Activated naive CD8-positive, alpha-beta T cell treated with anti-CD3 and anti-CD28 coated beads for 36 hours (primary cell): ENCODE data around the gene PRTFDC1. TPM values are rescaled to one million over a fixed set of nuclear protein-coding genes. Genes with fewer than 3 reads are reported as not detected.

Experiments used
- DNase-seq: peaks from one replicate; pipeline ENCODE4 v3.0.0; 2021
- H3K27ac Mint-ChIP-seq: one replicate; pipeline ENCODE4 v1.8.0; 2022; ENCODE audit warnings: mild to moderate bottlenecking, moderate library complexity, mixed read lengths
- H3K27me3 Mint-ChIP-seq: one replicate; pipeline ENCODE4 v1.8.0; 2022; ENCODE audit warnings: mild to moderate bottlenecking, mixed read lengths
- H3K36me3 Mint-ChIP-seq: one replicate; pipeline ENCODE4 v1.8.0; 2021; ENCODE audit warnings: mild to moderate bottlenecking, mixed read lengths
- H3K4me1 Mint-ChIP-seq: one replicate; pipeline ENCODE4 v1.8.0; 2021; ENCODE audit warnings: mixed read lengths
- H3K4me3 Mint-ChIP-seq: one replicate; pipeline ENCODE4 v1.8.0; 2022; ENCODE audit warnings: mild to moderate bottlenecking, moderate library complexity, mixed read lengths
- H3K9me3 Mint-ChIP-seq: one replicate; pipeline ENCODE4 v1.8.0; 2022; ENCODE audit warnings: mixed read lengths
- total RNA-seq, 2 experiments: library from RNA; stranded (reverse); gene quantifications; one replicate each; pipeline ENCODE4 v1.2.3, GENCODE V29; 2021

Gene PRTFDC1
- total RNA-seq, 2 experiments from 2014 or later = 2.8 to 3.6 TPM

DNA sequence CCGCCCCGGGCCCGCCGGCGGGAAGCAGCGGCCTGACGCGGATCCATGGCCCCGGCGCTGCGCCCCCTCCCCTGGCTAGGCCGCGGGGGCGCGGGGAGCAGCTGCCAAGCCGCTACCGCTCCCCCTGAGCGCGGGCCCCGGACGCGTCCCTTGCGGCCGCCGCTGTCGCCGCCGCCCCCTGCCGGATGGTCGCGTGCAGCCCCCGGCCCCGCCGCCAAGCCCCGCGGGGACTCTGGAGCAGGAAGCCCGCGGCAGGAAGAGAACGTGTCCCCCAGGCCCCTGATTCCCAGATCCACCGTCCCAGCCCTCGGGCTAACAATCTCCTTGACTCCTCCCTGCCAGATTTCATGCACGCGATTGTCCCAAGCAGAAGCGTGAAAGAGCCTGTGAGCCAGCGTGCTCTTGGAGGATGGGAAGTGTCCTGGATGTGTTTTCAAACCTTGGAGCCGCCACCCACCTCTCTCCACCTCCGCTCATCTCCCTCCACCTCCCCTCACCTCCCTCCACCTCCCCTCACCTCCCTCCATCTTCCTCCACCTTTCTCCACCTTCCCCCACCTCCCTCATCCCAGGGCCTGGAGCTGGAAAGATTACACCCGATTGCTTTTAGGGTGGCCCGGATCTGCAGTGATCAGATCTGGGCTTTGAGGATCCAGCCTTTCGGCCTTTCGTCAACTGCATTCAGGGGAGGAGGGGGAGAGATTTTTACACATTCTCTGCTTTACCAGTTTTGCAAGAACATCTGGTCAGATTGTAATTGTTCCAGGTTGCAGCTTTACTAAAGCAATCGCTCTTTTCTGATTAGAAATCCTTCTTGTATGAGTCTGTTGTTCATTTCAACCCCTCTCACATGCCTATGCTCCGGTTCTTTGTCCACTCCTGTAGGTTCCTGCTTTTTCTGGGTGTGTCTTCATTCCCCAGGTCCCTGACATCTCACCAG lies 570 bp upstream of the PRTFDC1 start:
- Mint-ChIP-seq H3K9me3 (no peaks in the 10 kb centered on the region), H3K4me1 (peaks cover 21% of the 10 kb centered on the region), H3K27me3 (no peaks in the 10 kb centered on the region), H3K4me3 (peak overlapping the region; percentile 80), H3K36me3 (no peaks in the 10 kb centered on the region), H3K27ac (peak overlapping the region; percentile 86)
- DNase-seq = peak; percentile 65

DNA sequence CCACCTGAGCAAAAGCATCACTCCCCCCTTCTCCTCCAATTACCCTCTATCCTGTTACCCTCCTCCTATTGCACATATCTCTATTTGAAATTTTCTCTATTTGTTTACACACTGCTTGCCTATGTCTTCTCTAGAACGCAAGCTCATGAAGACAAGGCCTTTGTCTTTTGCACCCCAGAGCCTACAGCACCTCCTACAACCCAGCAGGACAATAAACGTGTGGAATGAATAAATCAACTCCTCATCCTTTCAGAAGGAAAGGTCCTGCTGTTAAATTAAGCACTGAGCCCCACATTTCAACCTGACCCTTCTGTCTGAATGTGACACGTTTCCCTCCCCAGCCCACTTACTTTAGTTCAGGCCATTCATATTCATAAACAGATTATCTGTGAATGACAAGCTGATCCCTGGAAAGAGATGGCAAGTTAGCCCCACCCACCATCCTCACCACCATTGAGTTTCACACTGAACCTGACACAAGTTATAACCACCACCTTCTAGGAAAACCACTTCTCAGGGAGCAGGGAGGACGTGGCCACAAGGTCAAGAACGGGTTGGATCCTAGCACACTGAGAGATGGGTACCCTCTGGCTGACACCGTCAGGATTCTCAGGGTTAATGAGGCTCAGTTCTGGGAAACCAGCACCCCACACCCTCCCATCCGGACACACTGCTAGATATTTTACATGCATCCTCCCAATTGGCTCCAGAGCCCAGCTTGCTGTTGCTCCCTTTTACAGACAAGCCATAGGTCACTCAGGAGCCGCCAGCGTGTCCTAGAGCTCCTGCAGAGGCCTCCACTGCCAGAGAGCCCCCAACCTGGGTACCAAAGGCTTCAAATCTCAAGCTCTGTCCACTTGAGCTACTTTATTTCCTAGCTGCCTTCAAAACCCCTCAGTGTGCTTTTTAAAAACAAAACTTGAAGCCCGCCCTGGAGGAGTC lies 934 bp downstream of the PRTFDC1 start:
- no peaks in the 10 kb centered on the region for H3K9me3 Mint-ChIP-seq

DNA sequence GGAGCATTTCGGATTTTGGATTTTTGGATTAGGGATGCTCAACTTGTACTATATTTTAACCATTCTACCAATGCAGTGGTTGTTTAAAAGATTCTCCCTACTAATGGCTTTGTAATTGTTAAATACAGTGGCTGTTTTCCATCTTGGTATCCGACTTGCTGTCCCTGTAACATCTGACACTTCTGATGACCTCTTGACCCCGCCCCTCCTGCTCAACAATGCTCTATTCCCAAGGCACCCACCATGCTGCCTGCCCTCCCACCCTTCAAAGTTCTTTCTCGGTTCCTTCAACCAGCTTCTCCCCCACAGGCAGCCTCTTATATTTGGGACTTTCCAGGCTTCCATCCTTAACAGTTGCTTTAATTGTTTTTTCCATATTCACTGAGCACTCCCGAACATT lies 2.0 kb downstream of the PRTFDC1 start:
- DNase-seq = no peak
- H3K36me3 Mint-ChIP-seq = no peaks in the 10 kb centered on the region
- H3K27me3 Mint-ChIP-seq = no peaks in the 10 kb centered on the region
- no peak overlapping the region for H3K4me3 Mint-ChIP-seq
- peaks cover 26% of the 10 kb centered on the region for H3K4me1 Mint-ChIP-seq
- no peak overlapping the region for H3K27ac Mint-ChIP-seq
- no peaks in the 10 kb centered on the region for H3K9me3 Mint-ChIP-seq

More for the DNA sequence above, 934 bp downstream of the PRTFDC1 start:
- H3K27ac Mint-ChIP-seq = peak overlapping the region; percentile 76
- H3K27me3 Mint-ChIP-seq = no peaks in the 10 kb centered on the region
- peak overlapping the region; percentile 76 for H3K4me3 Mint-ChIP-seq
- peaks cover 26% of the 10 kb centered on the region for H3K4me1 Mint-ChIP-seq
- no peaks in the 10 kb centered on the region for H3K36me3 Mint-ChIP-seq
- DNase-seq = peak; percentile 15

DNA sequence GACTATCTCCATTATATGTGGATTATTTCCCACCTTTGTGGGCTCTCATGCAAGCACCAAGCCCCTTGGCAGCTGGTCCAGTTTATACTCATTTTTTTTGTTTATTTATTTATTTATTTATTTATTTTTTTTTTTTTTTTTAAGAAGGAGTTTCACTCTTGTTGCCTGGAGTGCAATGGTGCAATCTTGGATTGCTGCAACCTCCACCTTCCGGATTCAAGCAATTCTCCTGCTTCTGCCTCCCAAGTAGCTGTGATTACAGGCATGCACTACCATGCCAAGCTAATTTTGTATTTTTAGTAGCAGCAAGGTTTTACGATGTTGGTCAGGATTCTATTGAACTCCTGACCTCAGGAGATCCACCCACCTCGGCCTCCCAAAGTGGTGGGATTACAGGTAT lies 2.8 kb downstream of the PRTFDC1 start:
- Mint-ChIP-seq H3K9me3 (no peaks in the 10 kb centered on the region), H3K4me3 (no peak overlapping the region), H3K27ac (no peak overlapping the region), H3K4me1 (peaks cover 26% of the 10 kb centered on the region), H3K36me3 (no peaks in the 10 kb centered on the region), H3K27me3 (no peaks in the 10 kb centered on the region)
- no peak for DNase-seq

DNA sequence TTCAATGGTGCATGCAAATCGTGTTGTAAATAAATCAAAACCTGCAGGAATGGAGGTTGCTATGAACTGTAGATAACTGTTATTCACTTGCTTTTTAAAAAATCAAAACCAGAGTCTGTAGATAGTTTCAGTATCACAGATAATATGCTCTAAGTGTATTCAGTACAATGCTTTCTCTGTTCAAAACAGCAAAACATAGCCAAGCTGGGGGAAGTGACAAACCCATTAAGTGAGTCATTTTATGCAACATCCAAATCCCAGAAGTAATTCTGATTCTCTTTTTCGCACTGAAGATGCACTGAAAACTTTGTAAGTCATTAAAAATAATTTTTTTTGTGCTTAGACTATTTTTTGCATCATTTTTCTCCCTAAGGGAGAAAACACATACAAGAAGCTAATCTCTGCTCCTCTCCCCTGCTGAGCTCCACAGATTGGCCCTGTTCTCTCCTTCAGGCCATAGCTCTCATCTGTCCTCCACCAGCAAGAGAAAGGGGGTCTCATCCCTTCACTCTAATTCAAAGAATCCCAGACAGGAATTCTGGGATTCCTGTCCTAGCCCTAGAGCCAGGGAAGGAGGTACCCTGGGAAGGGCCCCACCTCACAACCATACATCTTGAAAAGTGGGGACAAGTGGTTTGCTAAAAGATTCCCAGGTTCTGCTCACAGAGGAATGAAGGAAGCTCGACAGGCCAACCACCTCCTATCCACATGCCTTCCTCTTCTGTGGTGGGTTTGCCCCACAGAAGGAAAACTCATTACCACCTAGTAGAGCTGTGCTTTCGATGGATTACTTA lies 4.9 kb downstream of the PRTFDC1 start:
- no peak for DNase-seq
- H3K4me1 Mint-ChIP-seq = peaks cover 14% of the 10 kb centered on the region
- H3K36me3 Mint-ChIP-seq = no peaks in the 10 kb centered on the region
- no peak overlapping the region for H3K27ac Mint-ChIP-seq
- no peak overlapping the region for H3K4me3 Mint-ChIP-seq
- H3K9me3 Mint-ChIP-seq = no peaks in the 10 kb centered on the region
- no peaks in the 10 kb centered on the region for H3K27me3 Mint-ChIP-seq

DNA sequence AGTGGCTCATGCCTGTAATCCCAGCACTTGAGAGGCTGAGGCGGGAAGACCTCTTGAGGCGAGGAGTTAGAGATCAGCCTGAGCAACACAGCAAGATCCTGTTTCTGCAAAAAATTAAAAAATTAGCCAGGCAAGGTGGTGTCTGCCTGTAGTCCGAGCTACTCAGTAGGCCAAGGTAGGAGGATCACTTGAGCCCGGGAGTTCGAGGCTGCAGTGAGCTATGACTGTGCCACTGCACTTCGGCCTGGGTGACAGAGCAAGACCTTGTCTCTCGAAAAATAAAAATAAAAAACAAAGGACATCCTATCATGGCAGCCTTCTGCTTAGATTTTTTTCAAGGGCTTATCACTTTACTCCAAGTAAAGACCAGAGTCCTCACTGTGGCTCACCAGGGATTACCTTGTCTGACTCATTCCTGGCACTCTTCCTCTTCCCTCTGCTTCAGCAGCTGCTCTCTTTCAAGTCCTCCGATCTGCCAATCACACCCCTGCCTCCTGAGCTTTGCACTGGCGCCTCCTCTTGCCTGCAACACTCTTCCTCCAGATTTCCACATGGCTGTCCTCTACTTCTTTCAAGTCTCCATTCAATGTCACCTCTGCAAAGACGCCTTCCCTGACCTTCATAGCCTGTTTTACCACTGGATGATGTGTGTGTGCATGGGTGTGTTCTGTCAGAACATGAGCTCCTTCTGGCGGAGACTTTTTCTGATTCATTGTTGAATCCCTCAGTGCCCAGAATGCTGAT lies 7.7 kb downstream of the PRTFDC1 start:
- Mint-ChIP-seq H3K4me1 (peaks cover 6% of the 10 kb centered on the region), H3K9me3 (no peaks in the 10 kb centered on the region), H3K4me3 (no peak overlapping the region), H3K27ac (no peak overlapping the region), H3K36me3 (no peaks in the 10 kb centered on the region), H3K27me3 (no peaks in the 10 kb centered on the region)
- DNase-seq = no peak

DNA sequence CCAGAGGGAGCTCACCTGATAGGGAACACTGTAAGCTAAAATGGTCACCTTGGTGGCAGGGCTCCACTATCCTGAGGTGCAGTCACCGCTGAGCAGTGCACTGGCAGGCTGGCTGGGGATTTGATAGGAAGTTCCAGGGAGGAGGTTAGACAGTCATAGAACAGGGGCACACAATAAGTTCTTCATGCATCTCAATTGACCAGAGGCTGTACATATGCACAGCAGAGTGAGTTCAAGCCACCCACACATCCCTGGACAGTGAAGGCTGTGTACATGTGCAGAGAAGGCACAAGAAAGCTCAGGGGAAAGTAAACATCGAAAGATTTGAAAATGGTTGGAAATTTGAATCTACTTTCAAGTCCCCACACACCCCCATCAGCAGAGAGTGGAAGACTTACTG lies 13.9 kb downstream of the PRTFDC1 start:
- no peaks in the 10 kb centered on the region for H3K27me3 Mint-ChIP-seq
- H3K36me3 Mint-ChIP-seq = peaks cover 4% of the 10 kb centered on the region
- no peak for DNase-seq
- H3K4me1 Mint-ChIP-seq = no peaks in the 10 kb centered on the region
- peaks cover 2% of the 10 kb centered on the region for H3K9me3 Mint-ChIP-seq
- H3K27ac Mint-ChIP-seq = no peak overlapping the region
- H3K4me3 Mint-ChIP-seq = no peak overlapping the region

DNA sequence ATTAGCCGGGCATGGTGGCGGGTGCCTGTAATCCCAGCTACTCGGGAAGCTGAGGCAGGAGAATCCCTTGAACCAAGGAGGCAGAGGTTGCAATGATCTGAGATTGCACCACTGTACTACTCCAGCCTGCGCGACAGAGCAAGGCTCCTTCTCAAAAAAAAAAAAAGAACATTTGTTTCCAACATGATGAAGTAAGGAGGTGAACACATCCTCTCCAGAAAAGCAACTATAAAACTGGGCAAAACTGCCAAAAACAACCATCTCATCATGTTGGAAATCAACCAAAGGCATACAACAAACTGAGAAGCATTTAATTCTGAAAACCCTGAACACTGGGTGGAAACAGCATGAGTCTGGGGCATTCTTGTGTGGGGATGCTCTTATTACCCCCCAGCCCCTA lies 14.3 kb downstream of the PRTFDC1 start:
- peaks cover 4% of the 10 kb centered on the region for H3K36me3 Mint-ChIP-seq
- H3K9me3 Mint-ChIP-seq = peaks cover 2% of the 10 kb centered on the region
- H3K4me3 Mint-ChIP-seq = no peak overlapping the region
- no peak for DNase-seq
- no peak overlapping the region for H3K27ac Mint-ChIP-seq
- no peaks in the 10 kb centered on the region for H3K27me3 Mint-ChIP-seq
- no peaks in the 10 kb centered on the region for H3K4me1 Mint-ChIP-seq

DNA sequence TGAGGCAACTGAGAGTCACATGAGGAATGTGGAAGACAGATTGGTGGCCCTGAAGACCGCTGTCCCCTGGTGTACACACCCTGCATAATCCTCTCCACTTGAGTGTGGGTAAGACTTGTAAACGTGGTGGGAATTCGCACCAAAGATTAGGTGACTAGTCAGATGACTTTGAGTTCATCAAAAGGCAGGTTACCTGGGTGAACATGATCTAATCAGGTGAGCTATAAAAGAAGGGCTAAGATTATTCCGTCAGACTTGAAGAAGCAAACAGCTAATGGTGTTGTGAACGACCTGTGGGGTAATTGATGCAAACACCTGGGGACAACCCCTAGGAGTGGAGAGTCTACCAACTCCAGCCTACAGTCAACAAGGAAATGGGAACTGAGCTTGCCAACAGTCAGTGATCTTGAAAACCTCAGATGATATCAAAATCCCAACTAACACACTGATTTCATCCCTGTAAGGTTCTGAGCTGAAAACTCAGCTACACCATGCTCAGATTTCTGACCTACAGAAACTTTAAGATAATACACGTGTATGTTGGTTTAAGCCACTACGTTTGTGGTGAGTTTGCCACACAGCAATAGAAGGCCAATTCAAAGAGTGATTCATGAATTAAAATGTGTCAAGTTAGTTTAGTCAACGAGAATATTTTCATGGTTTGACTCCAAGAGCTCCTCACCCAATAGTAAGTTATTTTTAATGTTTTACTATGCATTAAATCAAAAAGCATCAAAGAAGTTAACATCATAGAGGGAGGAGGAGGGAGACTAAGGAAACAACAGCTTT lies 16.7 kb downstream of the PRTFDC1 start:
- H3K4me1 Mint-ChIP-seq = no peaks in the 10 kb centered on the region
- no peak for DNase-seq
- H3K27me3 Mint-ChIP-seq = no peaks in the 10 kb centered on the region
- no peak overlapping the region for H3K4me3 Mint-ChIP-seq
- H3K9me3 Mint-ChIP-seq = peaks cover 2% of the 10 kb centered on the region
- peaks cover 4% of the 10 kb centered on the region for H3K36me3 Mint-ChIP-seq
- H3K27ac Mint-ChIP-seq = no peak overlapping the region

DNA sequence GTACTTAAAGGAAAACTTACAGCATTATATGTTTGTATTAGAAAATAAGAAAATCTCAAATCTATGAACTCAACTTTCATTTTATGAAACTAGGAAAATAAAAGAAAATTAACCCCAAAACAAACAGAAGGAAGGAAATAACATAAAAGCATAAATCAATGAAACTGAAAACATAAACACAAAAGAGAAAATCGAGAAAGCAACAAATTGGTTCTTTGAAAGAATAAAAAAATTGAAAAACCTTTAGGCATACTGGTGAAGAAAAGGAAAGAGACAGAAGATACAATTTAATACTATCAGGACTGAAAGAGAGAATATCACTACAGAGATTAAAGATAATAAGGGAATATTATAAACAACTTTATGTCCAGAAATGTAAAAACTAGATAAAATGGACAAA lies 21.2 kb downstream of the PRTFDC1 start:
- no peak overlapping the region for H3K27ac Mint-ChIP-seq
- H3K4me3 Mint-ChIP-seq = no peak overlapping the region
- no peak for DNase-seq
- peaks cover 2% of the 10 kb centered on the region for H3K9me3 Mint-ChIP-seq
- H3K4me1 Mint-ChIP-seq = peaks cover 13% of the 10 kb centered on the region
- H3K36me3 Mint-ChIP-seq = peaks cover 2% of the 10 kb centered on the region
- H3K27me3 Mint-ChIP-seq = no peaks in the 10 kb centered on the region

DNA sequence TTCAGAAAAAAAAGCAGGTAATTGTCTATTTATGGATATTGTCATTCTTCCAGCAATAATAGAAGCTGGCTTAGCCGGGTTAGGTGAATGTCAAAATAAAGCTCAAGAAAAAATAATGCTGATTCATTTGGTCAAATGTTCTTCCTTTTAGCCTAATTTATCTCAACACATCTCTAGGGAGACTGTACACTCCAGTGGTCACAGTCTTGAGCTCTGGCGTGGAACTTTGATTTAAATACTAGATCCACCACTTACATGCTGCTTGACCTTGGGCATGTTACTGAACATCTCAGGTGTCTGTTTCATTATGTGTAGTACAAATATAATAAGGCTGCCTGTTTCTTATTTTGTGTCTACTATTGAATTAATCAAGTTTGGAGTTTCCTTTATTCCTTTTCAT lies 22.0 kb downstream of the PRTFDC1 start:
- Mint-ChIP-seq H3K27ac (no peak overlapping the region), H3K36me3 (peaks cover 2% of the 10 kb centered on the region)
- DNase-seq = no peak

DNA sequence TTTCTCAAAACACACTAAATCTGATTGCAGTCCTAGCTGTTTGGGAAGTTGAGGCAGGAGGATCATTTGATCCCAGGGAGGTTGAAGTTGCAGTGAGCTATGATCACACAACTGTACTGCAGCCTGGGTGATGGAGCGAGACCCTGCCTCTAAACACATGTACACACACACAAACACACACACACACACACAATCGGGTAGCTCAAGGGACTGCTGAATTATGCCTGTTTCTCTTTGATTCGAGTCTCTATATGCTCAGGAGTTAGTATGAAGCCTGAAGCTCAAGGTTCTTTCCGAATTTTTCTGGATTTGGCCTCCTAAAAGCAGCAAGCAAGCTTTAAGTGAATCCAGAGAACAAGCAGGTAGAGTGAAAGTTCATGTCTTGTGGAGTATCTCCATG lies 22.5 kb downstream of the PRTFDC1 start:
- Mint-ChIP-seq H3K36me3 (no peaks in the 10 kb centered on the region), H3K4me1 (peaks cover 13% of the 10 kb centered on the region), H3K4me3 (no peak overlapping the region), H3K27ac (no peak overlapping the region), H3K9me3 (peaks cover 3% of the 10 kb centered on the region), H3K27me3 (no peaks in the 10 kb centered on the region)
- no peak for DNase-seq

More for the DNA sequence above, 22.0 kb downstream of the PRTFDC1 start:
- Mint-ChIP-seq H3K27me3 (no peaks in the 10 kb centered on the region), H3K4me1 (peaks cover 13% of the 10 kb centered on the region), H3K9me3 (peaks cover 2% of the 10 kb centered on the region), H3K4me3 (no peak overlapping the region)

DNA sequence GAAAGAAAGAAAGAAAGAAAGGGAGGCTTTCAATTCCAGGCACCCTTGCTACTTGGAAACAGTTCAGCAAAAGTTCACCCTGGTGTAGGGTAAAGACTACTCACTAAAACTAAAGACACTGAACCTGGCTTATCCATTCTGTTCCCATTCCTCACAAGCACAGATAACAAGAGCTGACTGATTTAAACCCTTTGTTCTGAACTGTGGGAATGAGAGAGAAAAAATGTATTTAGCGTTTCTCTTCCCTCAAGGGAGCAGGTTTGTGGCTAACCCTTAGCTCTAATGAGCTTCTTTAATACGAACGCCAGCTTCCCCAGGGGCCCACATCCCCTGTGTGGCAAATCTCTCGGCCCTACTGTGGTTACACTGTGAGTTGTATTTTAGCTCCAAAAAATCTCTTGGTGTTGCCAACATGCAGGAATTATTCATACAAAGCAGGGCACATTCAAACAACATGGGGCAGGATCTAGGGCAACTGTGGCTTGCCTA lies 23.3 kb downstream of the PRTFDC1 start:
- no peak overlapping the region for H3K27ac Mint-ChIP-seq
- peaks cover 6% of the 10 kb centered on the region for H3K36me3 Mint-ChIP-seq
- no peak for DNase-seq
- peaks cover 13% of the 10 kb centered on the region for H3K4me1 Mint-ChIP-seq
- no peak overlapping the region for H3K4me3 Mint-ChIP-seq
- H3K9me3 Mint-ChIP-seq = peaks cover 10% of the 10 kb centered on the region
- H3K27me3 Mint-ChIP-seq = no peaks in the 10 kb centered on the region
